Memory B cell (primary cell): ENCODE data around the gene S100A2.
"Not testable (repeated sequence)": the region's sequence is repeated elsewhere in the genome, so short reads cannot be mapped to it uniquely, and the experiment has no call there.

Experiments used
- ATAC-seq: fragments of 150-1000 bp; cut with Tn5 transposase; 2 replicates; pipeline ENCODE4 v1.10.0; 2021; ENCODE audit warnings: low read depth, mild to moderate bottlenecking, moderate library complexity
- DNase-seq, 2 donors: peaks; one replicate each; pipeline ENCODE4 v3.0.0; 2022; ENCODE audit warnings: low spot score in 2 of 2
- H3K27ac Mint-ChIP-seq: one replicate; pipeline ENCODE4 v1.8.0; 2022; ENCODE audit warnings: mild to moderate bottlenecking, moderate library complexity, mixed read lengths
- H3K27me3 Mint-ChIP-seq: one replicate; pipeline ENCODE4 v1.8.0; 2022; ENCODE audit warnings: mixed read lengths
- H3K36me3 Mint-ChIP-seq: one replicate; pipeline ENCODE4 v1.8.0; 2022; ENCODE audit warnings: mild to moderate bottlenecking, mixed read lengths
- H3K4me1 Mint-ChIP-seq: one replicate; pipeline ENCODE4 v1.8.0; 2022; ENCODE audit warnings: mixed read lengths
- H3K4me3 Mint-ChIP-seq: one replicate; pipeline ENCODE4 v1.8.0; 2022; ENCODE audit warnings: mild to moderate bottlenecking, moderate library complexity, mixed read lengths
- H3K9me3 Mint-ChIP-seq: one replicate; pipeline ENCODE4 v1.8.0; 2022; ENCODE audit warnings: mixed read lengths

S100A2 gene

GRCh38 chr1:153607381-153607780, 41.7 kb upstream of the S100A2 start:
- no peak for ATAC-seq
- no peak overlapping the region for H3K4me3 Mint-ChIP-seq
- no peak overlapping the region for H3K27ac Mint-ChIP-seq
- no peaks in the 10 kb centered on the region for H3K36me3 Mint-ChIP-seq
- H3K9me3 Mint-ChIP-seq, result no peaks in the 10 kb centered on the region
- H3K27me3 Mint-ChIP-seq, result no peaks in the 10 kb centered on the region
- H3K4me1 Mint-ChIP-seq, result peaks cover 5% of the 10 kb centered on the region
- no peak for DNase-seq

- no peak overlapping the region for H3K27ac Mint-ChIP-seq
- no peaks in the 10 kb centered on the region for H3K9me3 Mint-ChIP-seq
- DNase-seq, result no peak
- H3K36me3 Mint-ChIP-seq, result no peaks in the 10 kb centered on the region
- ATAC-seq, result no peak
- peaks cover 5% of the 10 kb centered on the region for H3K4me1 Mint-ChIP-seq
- H3K27me3 Mint-ChIP-seq, result no peaks in the 10 kb centered on the region
- H3K4me3 Mint-ChIP-seq, result no peak overlapping the region
These were observed 40.5 kb upstream of the S100A2 start for GRCh38 chr1:153606194-153606593.

DNA sequence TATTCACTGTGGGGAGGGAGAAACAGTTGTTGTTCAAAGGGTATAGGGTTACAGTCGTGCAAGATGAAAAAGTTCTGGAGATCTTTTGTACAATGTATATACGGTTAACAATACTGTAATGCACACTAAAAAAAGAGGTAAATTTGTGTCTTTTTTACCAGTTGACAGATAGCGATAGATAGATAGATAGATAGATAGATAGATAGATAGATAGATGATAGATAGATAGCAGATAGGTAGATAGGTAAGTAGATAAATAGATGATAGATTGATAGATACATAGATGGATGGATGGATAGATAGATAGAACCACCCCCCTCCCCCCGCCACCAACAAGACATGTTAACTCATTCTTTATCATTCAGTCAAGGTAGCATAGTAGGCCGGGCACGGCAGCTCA, 37.1 kb upstream of the S100A2 start:
- Mint-ChIP-seq H3K36me3 (no peaks in the 10 kb centered on the region), H3K9me3 (no peaks in the 10 kb centered on the region), H3K27me3 (no peaks in the 10 kb centered on the region), H3K4me3 (no peak overlapping the region), H3K4me1 (peaks cover 14% of the 10 kb centered on the region), H3K27ac (peak overlapping the region; percentile 60)
- no peak for ATAC-seq
- DNase-seq, result no peak

- Mint-ChIP-seq H3K36me3 (no peaks in the 10 kb centered on the region), H3K4me1 (peaks cover 18% of the 10 kb centered on the region), H3K9me3 (no peaks in the 10 kb centered on the region), H3K4me3 (no peak overlapping the region), H3K27ac (peak overlapping the region; percentile 76), H3K27me3 (no peaks in the 10 kb centered on the region)
- DNase-seq, result no peak
- no peak for ATAC-seq
These were observed 34.2 kb upstream of the S100A2 start for GRCh38 chr1:153599847-153600246.

DNA sequence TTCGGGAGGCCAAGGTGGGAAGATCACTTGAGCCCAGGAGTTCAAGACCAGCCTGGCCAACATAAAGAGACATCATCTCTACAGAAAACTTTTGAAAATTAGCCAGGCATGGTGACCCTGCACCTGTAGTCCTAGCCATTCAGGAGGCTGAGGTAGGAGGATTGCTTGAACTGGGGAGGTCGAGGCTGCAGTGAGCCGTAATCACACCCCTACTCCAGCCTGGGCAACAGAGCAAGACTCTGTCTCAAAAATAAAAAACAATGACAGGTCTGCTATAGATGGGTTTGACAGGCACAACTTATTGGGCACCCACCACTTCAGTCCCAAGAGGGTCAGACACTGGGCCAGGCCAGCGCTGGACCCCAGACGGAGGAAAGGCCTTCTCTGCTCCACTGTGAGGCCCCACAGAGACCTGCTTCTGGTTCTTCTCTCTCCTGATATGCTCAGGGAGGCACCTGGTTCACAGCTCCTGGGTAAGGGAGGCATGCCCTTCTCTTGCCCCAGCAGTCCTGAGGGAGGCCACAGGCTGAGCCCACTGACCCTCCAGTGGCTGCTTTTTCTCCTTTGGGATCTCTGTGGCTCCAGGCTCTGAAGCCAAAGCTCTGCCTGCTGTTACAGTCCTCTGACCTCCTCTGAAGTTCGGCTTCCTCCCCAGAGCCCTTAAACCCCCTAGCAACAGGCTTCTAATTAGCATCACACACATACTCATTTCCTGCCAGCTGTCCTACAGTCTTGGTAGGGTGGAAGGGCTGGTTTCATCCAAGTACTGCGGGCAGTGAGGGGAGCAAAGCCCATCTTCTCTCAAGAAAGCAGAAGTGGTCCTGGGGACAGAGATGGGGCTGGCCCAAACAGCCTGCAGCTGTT, 32.9 kb upstream of the S100A2 start:
- Mint-ChIP-seq H3K4me3 (peak overlapping the region; percentile 46), H3K27me3 (no peaks in the 10 kb centered on the region), H3K4me1 (peaks cover 18% of the 10 kb centered on the region), H3K9me3 (no peaks in the 10 kb centered on the region), H3K36me3 (no peaks in the 10 kb centered on the region), H3K27ac (peak overlapping the region; percentile 95)
- peak; percentile 60 to 77 for DNase-seq
- ATAC-seq, result peak; percentile 97

GRCh38 chr1:153597206-153597605, 31.6 kb upstream of the S100A2 start:
- peaks cover 18% of the 10 kb centered on the region for H3K4me1 Mint-ChIP-seq
- no peak for ATAC-seq

DNA sequence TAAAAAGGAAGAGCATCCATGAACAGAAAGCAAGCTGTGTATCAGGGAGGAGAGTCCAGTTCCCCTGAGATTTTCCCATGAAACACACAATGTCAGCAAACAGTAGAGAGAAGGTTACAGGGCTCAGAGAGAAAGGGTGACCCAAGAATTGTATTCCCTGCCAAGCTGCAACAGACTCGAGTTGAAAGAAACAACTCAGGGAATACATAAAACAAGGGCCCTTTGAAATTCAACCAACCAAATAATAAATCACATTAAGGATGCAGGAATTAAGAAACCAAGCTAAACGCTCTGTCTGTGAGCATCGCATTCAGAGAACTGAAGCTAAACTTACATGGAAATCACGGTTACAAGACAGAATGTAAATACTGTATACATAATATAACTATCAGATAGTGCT, 27.1 kb upstream of the S100A2 start:
- Mint-ChIP-seq H3K27ac (peak overlapping the region; percentile 42), H3K27me3 (no peaks in the 10 kb centered on the region), H3K4me1 (peaks cover 7% of the 10 kb centered on the region), H3K4me3 (no peak overlapping the region), H3K36me3 (no peaks in the 10 kb centered on the region), H3K9me3 (no peaks in the 10 kb centered on the region)
- DNase-seq (no peak), ATAC-seq (no peak)

More at GRCh38 chr1:153597206-153597605, 31.6 kb upstream of the S100A2 start:
- Mint-ChIP-seq H3K4me3 (no peak overlapping the region), H3K27ac (peak overlapping the region; percentile 95), H3K9me3 (no peaks in the 10 kb centered on the region), H3K36me3 (no peaks in the 10 kb centered on the region), H3K27me3 (no peaks in the 10 kb centered on the region)
- DNase-seq, result no peak

DNA sequence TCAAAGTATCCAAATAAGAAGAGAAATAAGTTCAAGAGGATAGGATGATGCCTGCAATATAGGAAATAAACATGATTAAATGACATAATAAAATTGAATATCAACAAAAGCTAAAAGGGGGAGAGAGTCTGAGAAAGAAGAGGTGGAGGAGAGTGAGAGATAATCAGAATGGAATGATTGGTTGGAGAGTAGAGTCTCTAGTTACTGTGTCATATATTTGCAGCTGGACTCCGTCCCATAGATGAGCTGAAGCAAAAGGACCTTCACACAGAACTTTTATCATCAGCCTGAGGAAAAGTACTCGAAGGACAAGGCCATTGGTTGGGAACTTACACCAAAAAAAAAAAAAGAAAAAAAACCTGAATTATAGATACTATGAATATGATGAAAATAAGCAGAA, 22.8 kb upstream of the S100A2 start:
- Mint-ChIP-seq H3K27ac (no peak overlapping the region), H3K36me3 (no peaks in the 10 kb centered on the region), H3K27me3 (peaks cover 2% of the 10 kb centered on the region), H3K4me1 (no peaks in the 10 kb centered on the region), H3K9me3 (no peaks in the 10 kb centered on the region), H3K4me3 (no peak overlapping the region)
- ATAC-seq (no peak), DNase-seq (no peak)

DNA sequence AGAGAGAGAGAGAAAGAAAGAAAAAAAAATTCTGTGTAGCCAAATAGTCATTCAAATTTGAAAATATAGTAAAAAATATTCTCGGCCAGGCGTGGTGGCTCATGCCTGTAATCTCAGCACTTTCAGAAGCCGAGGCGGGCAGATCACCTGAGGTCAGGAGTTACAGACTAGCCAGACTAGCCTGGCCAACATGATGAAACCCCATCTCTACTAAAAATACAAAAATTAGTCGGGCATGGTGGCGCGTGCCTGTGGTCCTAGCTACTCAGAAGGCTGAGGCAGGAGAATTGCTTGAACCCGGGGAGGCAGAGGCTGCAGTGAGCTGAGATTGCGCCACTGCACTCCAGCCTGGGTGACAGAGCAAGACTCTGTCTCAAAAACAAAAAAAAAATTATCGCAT, 22.4 kb upstream of the S100A2 start:
- H3K4me1 Mint-ChIP-seq, H3K27ac Mint-ChIP-seq, H3K27me3 Mint-ChIP-seq, DNase-seq, H3K4me3 Mint-ChIP-seq, H3K36me3 Mint-ChIP-seq, H3K9me3 Mint-ChIP-seq, ATAC-seq: not testable (repeated sequence)

DNA sequence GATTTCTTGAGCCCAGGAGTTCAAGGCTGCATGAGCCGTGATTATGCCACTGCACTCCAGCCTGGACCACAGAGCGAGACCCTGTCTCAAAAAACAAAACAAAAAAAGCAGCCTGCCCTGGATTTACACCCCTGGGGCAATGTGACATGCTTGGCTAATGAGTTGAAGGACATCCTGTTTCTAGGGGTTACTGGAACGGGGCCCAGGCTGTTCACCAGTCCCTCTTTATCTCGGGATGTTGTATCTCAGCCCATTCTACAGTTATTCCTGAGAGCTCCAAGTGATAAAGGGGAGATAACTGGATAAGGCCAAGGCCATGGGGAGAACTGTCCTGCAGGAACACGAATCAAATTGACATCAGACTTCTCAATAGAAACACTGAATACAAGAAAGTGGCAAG, 21.7 kb upstream of the S100A2 start:
- Mint-ChIP-seq H3K4me1 (no peaks in the 10 kb centered on the region), H3K9me3 (no peaks in the 10 kb centered on the region), H3K4me3 (no peak overlapping the region), H3K27ac (no peak overlapping the region), H3K36me3 (no peaks in the 10 kb centered on the region), H3K27me3 (peaks cover 2% of the 10 kb centered on the region)
- ATAC-seq (no peak), DNase-seq (no peak)

DNA sequence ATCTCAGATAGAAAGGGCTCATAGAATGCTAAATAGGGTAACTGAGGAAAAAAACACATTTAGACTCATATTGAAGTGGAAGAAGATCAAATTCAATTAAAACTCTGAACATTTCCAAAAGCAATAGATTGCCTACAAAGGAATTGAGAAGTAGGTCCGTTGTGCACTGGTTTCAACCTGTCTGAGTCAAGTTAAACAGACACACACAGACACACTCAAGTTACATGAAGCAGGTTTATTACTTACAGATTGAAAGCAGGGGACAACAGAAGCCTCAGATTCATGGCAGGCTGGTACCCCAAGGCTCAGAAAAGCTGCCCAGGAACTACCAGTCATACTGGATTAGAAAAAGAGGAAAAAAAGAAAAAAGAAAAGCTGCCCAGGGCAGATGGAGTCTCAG, 20.7 kb upstream of the S100A2 start:
- Mint-ChIP-seq H3K4me1 (no peaks in the 10 kb centered on the region), H3K9me3 (no peaks in the 10 kb centered on the region), H3K27ac (no peak overlapping the region), H3K4me3 (no peak overlapping the region), H3K27me3 (peaks cover 2% of the 10 kb centered on the region), H3K36me3 (no peaks in the 10 kb centered on the region)
- DNase-seq (no peak), ATAC-seq (no peak)

DNA sequence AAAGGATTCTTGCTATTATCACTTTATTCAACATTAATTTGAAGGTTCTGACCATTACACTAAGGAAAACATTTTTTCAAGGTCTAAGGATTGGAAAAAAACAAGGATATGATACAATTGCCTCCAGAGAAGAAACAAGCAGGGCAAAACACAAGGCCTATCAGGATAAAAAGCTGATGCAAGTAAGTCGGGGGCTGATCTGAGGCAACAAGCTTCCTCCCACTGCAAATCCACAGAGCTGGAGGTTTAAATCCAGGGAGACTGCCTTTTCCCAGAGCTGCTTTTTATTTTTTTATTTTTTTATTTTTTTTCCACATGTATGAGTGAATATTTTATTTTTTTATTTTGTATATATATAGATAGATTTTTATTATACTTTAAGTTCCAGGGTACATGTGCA, 19.4 kb upstream of the S100A2 start:
- H3K4me3 Mint-ChIP-seq, result no peak overlapping the region
- H3K4me1 Mint-ChIP-seq, result no peaks in the 10 kb centered on the region
- DNase-seq (no peak), ATAC-seq (no peak)
- H3K9me3 Mint-ChIP-seq, result no peaks in the 10 kb centered on the region
- peaks cover 2% of the 10 kb centered on the region for H3K27me3 Mint-ChIP-seq
- H3K27ac Mint-ChIP-seq, result no peak overlapping the region
- H3K36me3 Mint-ChIP-seq, result no peaks in the 10 kb centered on the region

DNA sequence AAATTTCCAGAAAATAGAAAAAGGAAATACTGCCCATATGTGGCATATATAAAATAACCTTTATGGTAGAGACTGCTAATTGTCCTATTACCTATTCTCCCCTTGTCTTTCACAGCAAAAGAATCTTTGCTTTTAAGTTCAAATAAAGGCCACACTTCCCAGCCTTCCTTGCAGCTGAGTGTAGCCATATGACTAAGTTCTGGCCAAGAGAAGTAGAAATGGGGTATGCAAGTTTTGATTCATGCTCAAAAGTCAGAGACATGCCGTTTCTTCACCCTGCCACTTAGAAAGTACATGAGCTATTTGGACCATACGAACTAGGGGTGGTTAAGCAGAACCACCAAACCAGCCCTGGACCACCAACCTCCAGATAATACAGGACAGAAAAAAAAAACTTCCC, 18.3 kb upstream of the S100A2 start:
- H3K27ac Mint-ChIP-seq, result no peak overlapping the region
- H3K4me1 Mint-ChIP-seq, result no peaks in the 10 kb centered on the region
- H3K36me3 Mint-ChIP-seq, result no peaks in the 10 kb centered on the region
- H3K9me3 Mint-ChIP-seq, result no peaks in the 10 kb centered on the region
- no peak overlapping the region for H3K4me3 Mint-ChIP-seq
- ATAC-seq (no peak), DNase-seq (no peak)
- peaks cover 3% of the 10 kb centered on the region for H3K27me3 Mint-ChIP-seq

DNA sequence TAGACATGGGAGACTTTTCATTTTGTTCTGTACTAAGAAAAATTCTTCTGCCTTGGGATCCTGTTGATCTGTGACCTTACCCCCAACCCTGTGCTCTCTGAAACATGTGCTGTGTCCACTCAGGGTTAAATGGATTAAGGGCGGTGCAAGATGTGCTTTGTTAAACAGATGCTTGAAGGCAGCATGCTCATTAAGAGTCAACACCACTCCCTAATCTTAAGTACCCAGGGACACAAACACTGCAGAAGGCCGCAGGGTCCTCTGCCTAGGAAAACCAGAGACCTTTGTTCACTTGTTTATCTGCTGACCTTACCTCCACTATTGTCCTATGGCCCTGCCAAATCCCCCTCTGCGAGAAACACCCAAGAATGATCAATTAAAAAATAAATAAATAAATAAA, 17.9 kb upstream of the S100A2 start:
- DNase-seq, H3K27me3 Mint-ChIP-seq, H3K36me3 Mint-ChIP-seq, H3K27ac Mint-ChIP-seq, ATAC-seq, H3K9me3 Mint-ChIP-seq, H3K4me1 Mint-ChIP-seq, H3K4me3 Mint-ChIP-seq: not testable (repeated sequence)

- H3K36me3 Mint-ChIP-seq, H3K27ac Mint-ChIP-seq, DNase-seq, H3K27me3 Mint-ChIP-seq, H3K9me3 Mint-ChIP-seq, H3K4me3 Mint-ChIP-seq, ATAC-seq, H3K4me1 Mint-ChIP-seq: not testable (repeated sequence)
These were observed 17.2 kb upstream of the S100A2 start for GRCh38 chr1:153582836-153583235.
